Neural cell (in vitro differentiated cells): ENCODE data around the gene ZNF304. TPM values are rescaled to one million over a fixed set of nuclear protein-coding genes. Genes with fewer than 3 reads are reported as not detected.

Experiments
- H2AFZ ChIP-seq: fragments of 200-600, 300-800 bp; sonication (generic), shearing (Covaris generic); 2 replicates; pipeline ENCODE4 v1.6.0; 2014; ENCODE audit warnings: low read depth, mild to moderate bottlenecking, antibody characterized with exemption, low read length, moderate library complexity
- H3F3A ChIP-seq: fragments of 200-600 bp; shearing (Covaris generic); 2 replicates; pipeline ENCODE4 v1.6.1; 2016; ENCODE audit warnings: mild to moderate bottlenecking, moderate library complexity, mixed read lengths, antibody characterized with exemption, low read length; ENCODE audit not compliant: insufficient read depth, poor library complexity, severe bottlenecking
- H3K27ac ChIP-seq: fragments of 200-600, 300-800 bp; sonication (generic), shearing (Covaris generic); 2 replicates; pipeline ENCODE4 v1.5.1; 2014; ENCODE audit warnings: mild to moderate bottlenecking, low read length, moderate library complexity
- H3K27me3 ChIP-seq: fragments of 300-800, 200-600 bp; sonication (generic), shearing (Covaris generic); 2 replicates; pipeline ENCODE4 v1.6.0; 2014; ENCODE audit warnings: mild to moderate bottlenecking, low read depth, low read length, moderate library complexity; ENCODE audit not compliant: insufficient read depth
- H3K36me3 ChIP-seq: fragments of 300-800, 200-600 bp; sonication (generic), shearing (Covaris generic); 2 replicates; pipeline ENCODE4 v1.5.1; 2014; ENCODE audit warnings: mild to moderate bottlenecking, antibody characterized with exemption, low read length, moderate library complexity; ENCODE audit not compliant: insufficient read depth
- H3K4me2 ChIP-seq: fragments of 300-800, 200-600 bp; sonication (generic), shearing (Covaris generic); 2 replicates; pipeline ENCODE4 v1.6.0; 2014; ENCODE audit warnings: mild to moderate bottlenecking, low read length
- H3K4me3 ChIP-seq: fragments of 300-800, 200-600 bp; sonication (generic), shearing (Covaris generic); 2 replicates; pipeline ENCODE4 v1.5.1; 2014; ENCODE audit warnings: mild to moderate bottlenecking, low read length, moderate library complexity
- H3K79me2 ChIP-seq: fragments of 200-600 bp; shearing (Covaris generic); replicated peaks from 2 replicates; pipeline ENCODE4 v1.6.0; 2014; ENCODE audit warnings: mild to moderate bottlenecking, low read length, moderate library complexity; ENCODE audit not compliant: insufficient read depth
- H3K9ac ChIP-seq: fragments of 300-800, 200-600 bp; sonication (generic), shearing (Covaris generic); 2 replicates; pipeline ENCODE4 v1.6.1; 2016; ENCODE audit warnings: mild to moderate bottlenecking, low read length, mixed read lengths
- H3K9me2 ChIP-seq: fragments of 200-600 bp; shearing (Covaris generic); 2 replicates; pipeline ENCODE4 v1.6.1; 2016; ENCODE audit warnings: mild to moderate bottlenecking, low read length, mixed read lengths; ENCODE audit not compliant: insufficient read depth
- H3K9me3 ChIP-seq: fragments of 200-600, 300-800 bp; sonication (generic), shearing (Covaris generic); 2 replicates; pipeline ENCODE4 v1.6.1; 2016; ENCODE audit warnings: mild to moderate bottlenecking, mixed run types, low read length, moderate library complexity, mixed read lengths
- H4K20me1 ChIP-seq: fragments of 200-600 bp; shearing (Covaris generic); 2 replicates; pipeline ENCODE4 v1.6.1; 2016; ENCODE audit warnings: mild to moderate bottlenecking, mixed run types; ENCODE audit not compliant: insufficient read depth
- EP300 ChIP-seq: fragments of 450-650 bp; conservative IDR thresholded peaks from 2 replicates; pipeline ENCODE4 v1.6.1; 2014; ENCODE audit warnings: antibody characterized with exemption, mild to moderate bottlenecking, moderate library complexity; ENCODE audit not compliant: poor library complexity, severe bottlenecking
- EZH2 ChIP-seq: fragments of 200-600, 300-800 bp; shearing (Covaris generic), sonication (generic); IDR thresholded peaks from 2 replicates; pipeline ENCODE4 v1.6.1; 2014; ENCODE audit warnings: antibody characterized with exemption, low read length, borderline replicate concordance, mild to moderate bottlenecking; ENCODE audit not compliant: insufficient read depth, poor library complexity, severe bottlenecking
- MXI1 ChIP-seq: fragments of 450-650 bp; conservative IDR thresholded peaks from 2 replicates; pipeline ENCODE4 v1.6.1; 2014; ENCODE audit warnings: antibody characterized with exemption, mild to moderate bottlenecking; ENCODE audit not compliant: poor library complexity, severe bottlenecking
- POLR2AphosphoS5 ChIP-seq: IDR thresholded peaks from 2 replicates; pipeline ENCODE4 v1.6.1; 2012
- RAD21 ChIP-seq: fragments of 450-650 bp; conservative IDR thresholded peaks from 2 replicates; pipeline ENCODE4 v1.6.1; 2014; ENCODE audit warnings: antibody characterized with exemption, mild to moderate bottlenecking, moderate library complexity
- SMC3 ChIP-seq: fragments of 450-650 bp; conservative IDR thresholded peaks from 2 replicates; pipeline ENCODE4 v1.6.1; 2014; ENCODE audit warnings: antibody characterized with exemption, mild to moderate bottlenecking, moderate library complexity; ENCODE audit not compliant: poor library complexity
- TAF1 ChIP-seq: IDR thresholded peaks from 2 replicates; pipeline ENCODE4 v1.6.1; 2012; ENCODE audit warnings: low read depth
- polyA plus RNA-seq: library from polyadenylated mRNA; depleted of rRNA; stranded (reverse); fragments of >200 nt; gene quantifications from 2 replicates; pipeline ENCODE4 v1.2.3, GENCODE V29; 2014
- TF ChIP-seq, protein P1 (sequence below): IDR thresholded peaks from 2 replicates; pipeline ENCODE4 v1.6.1; 2012; ENCODE audit warnings: borderline replicate concordance
- TF ChIP-seq, protein P2 (sequence below): fragments of 450-650 bp; IDR thresholded peaks from 2 replicates; pipeline ENCODE4 v1.5.1; 2014; ENCODE audit warnings: antibody characterized with exemption, mild to moderate bottlenecking, moderate library complexity; ENCODE audit not compliant: poor library complexity, severe bottlenecking

The ZNF304 gene
- polyA plus RNA-seq, 1 donor from 2014 or later, result 20.6 TPM

DNA sequence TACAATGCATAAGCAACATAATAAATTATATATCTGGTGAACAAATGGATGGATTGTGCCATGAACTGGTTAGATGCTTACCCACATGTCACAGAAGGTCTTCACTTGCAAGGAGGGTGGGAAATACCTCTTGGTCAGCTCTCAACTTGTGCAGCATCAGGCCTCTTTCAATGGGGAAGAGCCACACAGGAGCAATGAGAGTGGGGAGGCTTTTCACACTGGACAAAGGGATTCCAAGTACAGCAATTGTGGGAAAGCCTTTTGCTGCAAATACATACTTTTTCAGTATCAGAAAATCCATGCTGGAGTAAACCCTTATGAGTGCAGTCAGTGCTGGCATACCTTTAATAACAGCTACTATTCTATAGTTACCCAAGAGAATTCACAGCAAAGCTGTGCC is 42.6 kb upstream of the ZNF304 start:
- Histone ChIP-seq H3K27me3 (no peaks in the 10 kb centered on the region), H3K36me3 (no peaks in the 10 kb centered on the region), H3K79me2 (no peaks in the 10 kb centered on the region), H3K27ac (no peak overlapping the region), H3K9me3 (no peaks in the 10 kb centered on the region), H2AFZ (no peak overlapping the region), H3F3A (no peaks in the 10 kb centered on the region), H3K9ac (no peak overlapping the region), H4K20me1 (no peaks in the 10 kb centered on the region), H3K4me3 (no peak overlapping the region), H3K9me2 (no peaks in the 10 kb centered on the region), H3K4me2 (no peak overlapping the region)
- TF ChIP-seq, protein P1, sequence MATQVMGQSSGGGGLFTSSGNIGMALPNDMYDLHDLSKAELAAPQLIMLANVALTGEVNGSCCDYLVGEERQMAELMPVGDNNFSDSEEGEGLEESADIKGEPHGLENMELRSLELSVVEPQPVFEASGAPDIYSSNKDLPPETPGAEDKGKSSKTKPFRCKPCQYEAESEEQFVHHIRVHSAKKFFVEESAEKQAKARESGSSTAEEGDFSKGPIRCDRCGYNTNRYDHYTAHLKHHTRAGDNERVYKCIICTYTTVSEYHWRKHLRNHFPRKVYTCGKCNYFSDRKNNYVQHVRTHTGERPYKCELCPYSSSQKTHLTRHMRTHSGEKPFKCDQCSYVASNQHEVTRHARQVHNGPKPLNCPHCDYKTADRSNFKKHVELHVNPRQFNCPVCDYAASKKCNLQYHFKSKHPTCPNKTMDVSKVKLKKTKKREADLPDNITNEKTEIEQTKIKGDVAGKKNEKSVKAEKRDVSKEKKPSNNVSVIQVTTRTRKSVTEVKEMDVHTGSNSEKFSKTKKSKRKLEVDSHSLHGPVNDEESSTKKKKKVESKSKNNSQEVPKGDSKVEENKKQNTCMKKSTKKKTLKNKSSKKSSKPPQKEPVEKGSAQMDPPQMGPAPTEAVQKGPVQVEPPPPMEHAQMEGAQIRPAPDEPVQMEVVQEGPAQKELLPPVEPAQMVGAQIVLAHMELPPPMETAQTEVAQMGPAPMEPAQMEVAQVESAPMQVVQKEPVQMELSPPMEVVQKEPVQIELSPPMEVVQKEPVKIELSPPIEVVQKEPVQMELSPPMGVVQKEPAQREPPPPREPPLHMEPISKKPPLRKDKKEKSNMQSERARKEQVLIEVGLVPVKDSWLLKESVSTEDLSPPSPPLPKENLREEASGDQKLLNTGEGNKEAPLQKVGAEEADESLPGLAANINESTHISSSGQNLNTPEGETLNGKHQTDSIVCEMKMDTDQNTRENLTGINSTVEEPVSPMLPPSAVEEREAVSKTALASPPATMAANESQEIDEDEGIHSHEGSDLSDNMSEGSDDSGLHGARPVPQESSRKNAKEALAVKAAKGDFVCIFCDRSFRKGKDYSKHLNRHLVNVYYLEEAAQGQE, result no peak
- TF ChIP-seq, protein P2, sequence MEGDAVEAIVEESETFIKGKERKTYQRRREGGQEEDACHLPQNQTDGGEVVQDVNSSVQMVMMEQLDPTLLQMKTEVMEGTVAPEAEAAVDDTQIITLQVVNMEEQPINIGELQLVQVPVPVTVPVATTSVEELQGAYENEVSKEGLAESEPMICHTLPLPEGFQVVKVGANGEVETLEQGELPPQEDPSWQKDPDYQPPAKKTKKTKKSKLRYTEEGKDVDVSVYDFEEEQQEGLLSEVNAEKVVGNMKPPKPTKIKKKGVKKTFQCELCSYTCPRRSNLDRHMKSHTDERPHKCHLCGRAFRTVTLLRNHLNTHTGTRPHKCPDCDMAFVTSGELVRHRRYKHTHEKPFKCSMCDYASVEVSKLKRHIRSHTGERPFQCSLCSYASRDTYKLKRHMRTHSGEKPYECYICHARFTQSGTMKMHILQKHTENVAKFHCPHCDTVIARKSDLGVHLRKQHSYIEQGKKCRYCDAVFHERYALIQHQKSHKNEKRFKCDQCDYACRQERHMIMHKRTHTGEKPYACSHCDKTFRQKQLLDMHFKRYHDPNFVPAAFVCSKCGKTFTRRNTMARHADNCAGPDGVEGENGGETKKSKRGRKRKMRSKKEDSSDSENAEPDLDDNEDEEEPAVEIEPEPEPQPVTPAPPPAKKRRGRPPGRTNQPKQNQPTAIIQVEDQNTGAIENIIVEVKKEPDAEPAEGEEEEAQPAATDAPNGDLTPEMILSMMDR, result no peak
- no peak for TF ChIP-seq POLR2AphosphoS5
- no peak for TF ChIP-seq TAF1
- TF ChIP-seq EP300, result no peak
- TF ChIP-seq RAD21, result no peak
- no peak for TF ChIP-seq SMC3
- no peak for TF ChIP-seq EZH2
- TF ChIP-seq MXI1, result no peak

DNA sequence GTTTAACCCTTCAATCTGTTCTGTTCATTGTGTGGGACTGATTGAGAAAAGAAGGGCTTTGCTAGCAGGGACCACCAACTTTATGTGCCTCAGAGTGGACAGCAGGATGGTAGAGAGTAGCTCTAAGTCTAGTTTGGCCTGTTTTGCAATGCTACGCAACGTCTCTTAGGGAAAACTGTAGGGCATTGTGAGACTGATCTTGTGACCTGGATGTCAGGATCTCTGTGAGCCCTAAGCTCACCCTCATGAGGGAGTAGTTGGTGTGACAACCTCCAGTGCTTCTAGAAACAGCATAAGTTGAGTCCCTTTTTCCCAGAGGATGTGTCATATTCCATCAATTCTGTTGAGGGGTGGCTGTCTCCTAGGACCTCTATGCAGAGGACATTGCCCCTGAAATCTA is 40.3 kb upstream of the ZNF304 start:
- Histone ChIP-seq H3K4me2 (no peak overlapping the region), H2AFZ (no peak overlapping the region), H3K27ac (no peak overlapping the region), H3K4me3 (no peak overlapping the region), H3F3A (no peaks in the 10 kb centered on the region), H3K9ac (no peak overlapping the region), H3K9me2 (no peaks in the 10 kb centered on the region), H3K9me3 (no peaks in the 10 kb centered on the region), H3K79me2 (no peaks in the 10 kb centered on the region), H4K20me1 (no peaks in the 10 kb centered on the region), H3K27me3 (no peaks in the 10 kb centered on the region), H3K36me3 (no peaks in the 10 kb centered on the region)
- TF ChIP-seq, protein P1, result no peak
- TF ChIP-seq POLR2AphosphoS5 (no peak), EP300 (no peak), MXI1 (no peak), SMC3 (no peak), TAF1 (no peak), RAD21 (no peak), EZH2 (no peak)
- TF ChIP-seq, protein P2, result no peak
